Dermis microvascular lymphatic vessel endothelial cell (primary cell): ENCODE data around the gene STK36. TPM values are rescaled to one million over a fixed set of nuclear protein-coding genes. Genes with fewer than 3 reads are reported as not detected.

ENCODE experiments used
- DNase-seq, 2 donors: peaks; one replicate each; pipeline versions ENCODE4 v3.0.0 to v3.0.0-alpha.2; 2010; ENCODE audit warnings: low read depth in 2 of 2
- total RNA-seq: library from RNA; depleted of rRNA; stranded (reverse); fragments of >200 nt; gene quantifications from 2 replicates; pipeline ENCODE4 v1.2.1, GENCODE V29; 2014

Gene STK36
- total RNA-seq, 1 donor from 2014 or later: 4.7 TPM

GRCh38 chr2:218746960-218747359 lies 75.1 kb downstream of the STK36 start:
- DNase-seq: no peak

GRCh38 chr2:218748741-218749441 lies 77.0 kb downstream of the STK36 start:
- no peak for DNase-seq

Other genes with a start within 250 kb of the STK36 start
- gene USP37, start 103.7 kb upstream of the STK36 start, total RNA-seq: 7.3 and 8.3 TPM in 2 replicates
- gene CNOT9, start 103.2 kb upstream of the STK36 start, total RNA-seq: 46.3 and 53.9 TPM in 2 replicates
- gene PLCD4, start 64.2 kb upstream of the STK36 start, total RNA-seq: 0.76 and 1.4 TPM in 2 replicates
- gene ZNF142, start 12.5 kb upstream of the STK36 start, total RNA-seq: 4.4 and 7.3 TPM in 2 replicates
- gene BCS1L, start 12.4 kb upstream of the STK36 start, total RNA-seq: 22.3 and 23.4 TPM in 2 replicates
- 29.8 and 34.4 TPM in 2 replicates for gene RNF25, start 84 bp upstream of the STK36 start, total RNA-seq
- gene TTLL4, start 38.7 kb downstream of the STK36 start, total RNA-seq: 5.4 and 7.3 TPM in 2 replicates
- 6.2 and 19.2 TPM in 2 replicates for gene CYP27A1, start 110.1 kb downstream of the STK36 start, total RNA-seq
- gene PRKAG3, start 159.7 kb downstream of the STK36 start, total RNA-seq: not detected in 2 replicates
- gene WNT6, start 187.7 kb downstream of the STK36 start, total RNA-seq: not detected in 2 replicates
- gene WNT10A, start 208.8 kb downstream of the STK36 start, total RNA-seq: not detected in 2 replicates